ENCODE measurements around the gene FBRS. TPM values are rescaled to one million over a fixed set of nuclear protein-coding genes. Genes with fewer than 3 reads are reported as not detected.
A peak's percentile ranks its signal among the peaks of the same experiment; 100 is the strongest.

The FBRS gene
- total RNA-seq, 2 experiments from 2014 or later: 91.8 to 95.6 TPM

- intact Hi-C loops (cut with micrococcal nuclease): no loop called here
- peaks cover under 1% of the 10 kb centered on the region for H3K4me1 Mint-ChIP-seq (ENCODE audit: low read depth)
- H3K27me3 Mint-ChIP-seq: no peaks in the 10 kb centered on the region
- H3K27ac Mint-ChIP-seq: no peak overlapping the region
- H3K36me3 Mint-ChIP-seq: peaks cover 52% of the 10 kb centered on the region
- no peaks in the 10 kb centered on the region for H3K9me3 Mint-ChIP-seq
- POLR2A ChIA-PET: no interaction called here
- CTCF ChIA-PET: no interaction called here
- DNase-seq: no peak
- H3K4me3 Mint-ChIP-seq: no peak overlapping the region
These were observed 47.8 kb downstream of the FBRS start for GRCh38 chr16:30706046-30706445.

GRCh38 chr16:30710971-30711370 is 52.7 kb downstream of the FBRS start:
- POLR2A ChIA-PET: interaction anchor here (0.5 to 0.9 kb wide), 2 partner anchors 12 to 13 kb away, joined by 3 read pairs; partner anchors contain the start of gene SRCAP
- no peak overlapping the region for H3K4me3 Mint-ChIP-seq
- H3K27ac Mint-ChIP-seq: no peak overlapping the region
- H3K9me3 Mint-ChIP-seq: no peaks in the 10 kb centered on the region
- peaks cover 23% of the 10 kb centered on the region for H3K4me1 Mint-ChIP-seq (ENCODE audit: low read depth)
- DNase-seq: no peak
- H3K27me3 Mint-ChIP-seq: no peaks in the 10 kb centered on the region
- intact Hi-C loops (cut with micrococcal nuclease): no loop called here
- CTCF ChIA-PET: interaction anchor here (1.2 kb wide), 1 partner anchor 17 kb away, joined by 4 read pairs; no protein-coding TSS in a partner anchor
- peaks cover 74% of the 10 kb centered on the region for H3K36me3 Mint-ChIP-seq

DNA sequence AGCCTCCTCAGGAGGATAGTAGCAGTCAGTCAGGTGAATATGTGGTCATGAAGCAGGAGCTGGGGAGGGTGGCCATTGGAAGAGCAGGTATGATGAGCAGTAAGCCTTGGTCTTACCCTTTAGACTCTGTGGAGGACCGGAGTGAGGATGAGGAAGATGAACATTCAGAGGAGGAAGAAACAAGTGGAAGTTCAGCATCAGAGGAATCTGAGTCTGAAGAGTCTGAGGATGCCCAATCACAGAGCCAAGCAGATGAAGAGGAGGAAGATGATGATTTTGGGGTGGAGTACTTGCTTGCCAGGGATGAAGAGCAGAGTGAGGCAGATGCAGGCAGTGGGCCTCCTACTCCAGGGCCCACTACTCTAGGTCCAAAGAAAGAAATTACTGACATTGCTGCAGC is 53.5 kb downstream of the FBRS start:
- H3K4me3 Mint-ChIP-seq: no peak overlapping the region
- peaks cover 78% of the 10 kb centered on the region for H3K36me3 Mint-ChIP-seq
- intact Hi-C loops (cut with micrococcal nuclease): no loop called here
- ChIA-PET POLR2A (interaction anchor here (0.9 kb wide), 1 partner anchor 12 kb away, joined by 3 read pairs; no protein-coding TSS in a partner anchor), CTCF (interaction anchor here (1.2 kb wide), 1 partner anchor 18 kb away, joined by 4 read pairs; no protein-coding TSS in a partner anchor)
- DNase-seq: no peak
- H3K27me3 Mint-ChIP-seq: no peaks in the 10 kb centered on the region
- no peak overlapping the region for H3K27ac Mint-ChIP-seq
- H3K4me1 Mint-ChIP-seq (ENCODE audit: low read depth): peaks cover 31% of the 10 kb centered on the region
- no peaks in the 10 kb centered on the region for H3K9me3 Mint-ChIP-seq

DNA sequence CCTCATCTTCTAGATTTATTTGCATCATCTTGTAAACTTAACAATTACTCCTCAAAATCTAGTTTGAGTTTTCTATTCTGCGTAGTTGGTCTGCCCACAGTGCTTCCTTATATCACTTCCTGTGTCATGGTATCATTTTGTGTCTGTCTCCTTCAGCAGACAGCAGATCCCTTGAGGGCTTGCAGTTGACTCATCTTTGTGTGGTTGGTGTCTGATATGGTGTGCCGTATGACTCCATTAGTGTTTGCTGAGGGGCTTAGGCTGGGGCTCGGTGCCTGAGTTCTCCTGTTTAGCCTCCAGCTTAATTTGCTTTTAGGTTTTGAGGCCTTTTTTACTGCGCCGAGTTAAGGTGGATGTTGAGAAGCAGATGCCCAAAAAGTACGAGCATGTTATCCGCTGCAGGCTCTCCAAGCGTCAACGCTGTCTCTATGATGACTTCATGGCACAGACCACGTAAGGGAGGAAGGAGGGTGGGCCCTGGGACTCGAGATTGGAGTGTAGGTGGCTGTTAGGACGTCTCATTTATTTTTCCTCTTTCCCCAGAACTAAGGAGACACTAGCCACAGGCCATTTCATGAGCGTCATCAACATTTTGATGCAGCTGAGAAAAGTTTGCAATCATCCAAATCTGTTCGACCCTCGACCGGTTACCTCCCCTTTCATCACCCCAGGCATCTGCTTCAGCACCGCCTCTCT is 57.7 kb downstream of the FBRS start:
- intact Hi-C loops (cut with micrococcal nuclease): loop anchor here (1.0 kb wide), 1 partner anchor 17 kb away; the partner anchor contains the start of gene SRCAP
- peak; percentile 63 for DNase-seq
- Mint-ChIP-seq H3K27ac (peak overlapping the region; percentile 97), H3K9me3 (no peaks in the 10 kb centered on the region), H3K4me3 (peak overlapping the region; percentile 42), H3K27me3 (no peaks in the 10 kb centered on the region), H3K4me1 (ENCODE audit: low read depth) (peaks cover 37% of the 10 kb centered on the region), H3K36me3 (peaks cover 65% of the 10 kb centered on the region)
- ChIA-PET POLR2A (no interaction called here), CTCF (no interaction called here)

GRCh38 chr16:30720086-30720485 is 61.9 kb downstream of the FBRS start:
- intact Hi-C loops (cut with micrococcal nuclease): no loop called here
- Mint-ChIP-seq H3K4me1 (ENCODE audit: low read depth) (peaks cover 22% of the 10 kb centered on the region), H3K9me3 (no peaks in the 10 kb centered on the region), H3K27me3 (no peaks in the 10 kb centered on the region), H3K27ac (no peak overlapping the region), H3K36me3 (peaks cover 71% of the 10 kb centered on the region), H3K4me3 (no peak overlapping the region)
- ChIA-PET POLR2A (no interaction called here), CTCF (no interaction called here)
- no peak for DNase-seq

Other genes starting within 250 kb of the FBRS start
- gene DCTPP1, start 228.4 kb upstream of the FBRS start, total RNA-seq: 10 to 100 TPM; 87.5 to 96.6 TPM
- 10 to 100 TPM; 61.4 to 61.7 TPM for gene SEPHS2, start 212.6 kb upstream of the FBRS start, total RNA-seq
- gene ITGAL, start 185.7 kb upstream of the FBRS start, total RNA-seq: 100 to 1,000 TPM; 218 to 226 TPM
- 10 to 100 TPM; 14.2 to 14.3 TPM for gene ZNF768, start 131.9 kb upstream of the FBRS start, total RNA-seq
- 1 to 10 TPM; 7.2 to 7.6 TPM for gene ZNF747, start 123.6 kb upstream of the FBRS start, total RNA-seq
- gene ZNF764, start 100.1 kb upstream of the FBRS start, total RNA-seq: 10 to 100 TPM; 13.7 to 14.2 TPM
- gene ZNF688, start 86.7 kb upstream of the FBRS start, total RNA-seq: 1 to 10 TPM; 9.2 to 9.3 TPM
- gene ZNF785, start 72.7 kb upstream of the FBRS start, total RNA-seq: 10 to 100 TPM; 14.0 to 15.0 TPM
- 1 to 10 TPM; 8.7 to 9.9 TPM for gene ZNF689, start 48.0 kb upstream of the FBRS start, total RNA-seq
- 10 to 100 TPM; 73.2 to 83.2 TPM for gene PRR14, start 7.5 kb upstream of the FBRS start, total RNA-seq
- 10 to 100 TPM; 48.4 to 54.0 TPM for gene SRCAP, start 40.7 kb downstream of the FBRS start, total RNA-seq
- gene PHKG2, start 90.0 kb downstream of the FBRS start, total RNA-seq: 10 to 100 TPM; 24.1 to 27.9 TPM
- gene CFAP119, start 103.6 kb downstream of the FBRS start, total RNA-seq: 1 to 10 TPM; 3.8 to 4.9 TPM
- 10 to 100 TPM; 70.9 to 72.8 TPM for gene RNF40, start 103.9 kb downstream of the FBRS start, total RNA-seq
- gene ZNF629, start 128.8 kb downstream of the FBRS start, total RNA-seq: 1 to 10 TPM; 2.9 to 3.1 TPM
- 10 to 100 TPM; 25.6 to 25.7 TPM for gene BCL7C, start 235.6 kb downstream of the FBRS start, total RNA-seq
- gene CTF1, start 238.2 kb downstream of the FBRS start, total RNA-seq: under 1 TPM; 0.22 to 0.43 TPM